ENCODE measurements around the gene FRMD4A. TPM values are rescaled to one million over a fixed set of nuclear protein-coding genes. Genes with fewer than 3 reads are reported as not detected.
"Not testable (repeated sequence)": the region's sequence is repeated elsewhere in the genome, so short reads cannot be mapped to it uniquely, and the experiment has no call there.

Gene FRMD4A
- total RNA-seq, 1 experiment from 2014 or later = not detected

DNA sequence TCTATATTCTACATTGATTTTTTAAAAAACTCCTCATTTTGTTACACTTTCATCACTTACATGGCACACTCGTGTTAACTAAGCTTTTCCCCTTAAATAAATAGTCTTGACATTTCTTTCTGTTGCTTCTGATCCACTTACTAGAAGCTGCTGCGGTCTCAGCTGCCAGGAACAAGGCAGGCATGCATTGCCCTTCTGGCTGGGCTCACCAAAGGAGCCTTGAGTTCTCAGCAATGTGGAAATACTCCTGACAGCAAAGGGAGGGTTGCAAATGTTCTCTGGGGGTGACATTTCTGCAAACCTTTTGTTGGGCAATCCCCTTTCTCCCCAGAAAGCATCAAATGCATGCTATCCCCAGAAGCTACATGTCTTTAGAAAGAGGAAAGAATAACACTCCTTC is 393.9 kb downstream of the FRMD4A start:
- Histone ChIP-seq H3K36me3 (ENCODE audit: insufficient read depth, low read length) (no peaks in the 10 kb centered on the region), H3K4me1 (ENCODE audit: low read length) (no peaks in the 10 kb centered on the region), H3K9me2 (replicated peaks; ENCODE audit: insufficient read depth, low read length) (no peaks in the 10 kb centered on the region), H3K9me3 (ENCODE audit: low read length) (no peaks in the 10 kb centered on the region), H3K9ac (ENCODE audit: low read length) (no peak overlapping the region), H3K4me2 (ENCODE audit: low read depth, low read length, poor library complexity, severe bottlenecking) (no peak overlapping the region), H3K27me3 (ENCODE audit: low read length) (no peaks in the 10 kb centered on the region), H2AFZ (ENCODE audit: low read length) (no peak overlapping the region), H3K79me2 (ENCODE audit: low read length) (no peaks in the 10 kb centered on the region), H4K20me1 (ENCODE audit: insufficient read depth, low read depth, low read length) (no peaks in the 10 kb centered on the region), H3K27ac (ENCODE audit: low read length) (no peak overlapping the region), H3K4me3 (ENCODE audit: low read length) (no peak overlapping the region)
- DNase-seq = no peak

DNA sequence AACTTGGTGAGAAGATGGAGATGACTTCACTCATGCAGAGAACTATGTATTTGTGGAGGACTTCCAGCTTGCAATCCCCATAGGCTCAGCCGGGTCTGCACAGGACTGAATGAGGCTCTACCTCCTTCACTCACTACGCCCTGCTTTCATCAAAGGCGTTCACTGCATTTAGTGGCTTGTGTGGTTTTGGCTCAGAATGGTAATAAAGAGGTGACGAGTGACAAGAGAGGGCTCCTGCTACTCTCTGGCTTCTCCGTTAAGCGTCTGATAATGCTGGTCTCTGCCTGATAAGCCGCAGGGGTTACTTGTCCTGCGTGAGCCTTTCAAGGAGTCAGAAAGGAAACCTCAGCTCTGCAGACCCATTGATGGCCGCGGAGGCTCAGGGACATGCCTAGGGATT is 400.6 kb downstream of the FRMD4A start:
- Histone ChIP-seq H3K4me3 (ENCODE audit: low read length) (no peak overlapping the region), H3K9me3 (ENCODE audit: low read length) (no peaks in the 10 kb centered on the region), H2AFZ (ENCODE audit: low read length) (no peak overlapping the region), H3K4me2 (ENCODE audit: low read depth, low read length, poor library complexity, severe bottlenecking) (no peak overlapping the region), H3K27me3 (ENCODE audit: low read length) (no peaks in the 10 kb centered on the region), H3K4me1 (ENCODE audit: low read length) (peaks cover 4% of the 10 kb centered on the region), H3K9ac (ENCODE audit: low read length) (no peak overlapping the region), H3K79me2 (ENCODE audit: low read length) (no peaks in the 10 kb centered on the region), H3K9me2 (replicated peaks; ENCODE audit: insufficient read depth, low read length) (no peaks in the 10 kb centered on the region), H3K27ac (ENCODE audit: low read length) (no peak overlapping the region), H4K20me1 (ENCODE audit: insufficient read depth, low read depth, low read length) (no peaks in the 10 kb centered on the region), H3K36me3 (ENCODE audit: insufficient read depth, low read length) (no peaks in the 10 kb centered on the region)
- DNase-seq = no peak

DNA sequence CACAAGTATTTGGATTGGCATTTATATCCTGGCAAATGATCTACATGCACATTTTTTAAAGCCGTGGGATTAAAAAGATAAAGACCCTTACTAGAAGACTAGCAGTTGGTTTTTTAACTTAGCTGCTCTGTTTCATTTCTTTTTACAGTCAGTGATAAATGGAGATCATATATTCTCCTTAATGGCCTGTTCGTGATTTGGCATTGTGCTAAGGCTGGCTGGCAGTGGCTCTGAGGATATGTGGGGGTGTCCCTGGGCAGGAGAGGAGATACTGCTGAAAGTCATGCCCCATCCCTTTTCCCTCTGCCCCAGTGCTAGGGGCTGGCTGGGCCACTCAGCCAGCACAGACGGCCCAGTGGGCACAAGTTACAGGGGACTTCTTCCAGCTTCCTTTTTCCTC is 402.3 kb downstream of the FRMD4A start:
- Histone ChIP-seq H3K4me3 (ENCODE audit: low read length) (no peak overlapping the region), H3K79me2 (ENCODE audit: low read length) (no peaks in the 10 kb centered on the region), H3K4me2 (ENCODE audit: low read depth, low read length, poor library complexity, severe bottlenecking) (no peak overlapping the region), H3K9me2 (replicated peaks; ENCODE audit: insufficient read depth, low read length) (no peaks in the 10 kb centered on the region), H3K9me3 (ENCODE audit: low read length) (no peaks in the 10 kb centered on the region), H3K27ac (ENCODE audit: low read length) (no peak overlapping the region), H3K9ac (ENCODE audit: low read length) (no peak overlapping the region), H2AFZ (ENCODE audit: low read length) (no peak overlapping the region), H3K36me3 (ENCODE audit: insufficient read depth, low read length) (no peaks in the 10 kb centered on the region), H4K20me1 (ENCODE audit: insufficient read depth, low read depth, low read length) (no peaks in the 10 kb centered on the region), H3K4me1 (ENCODE audit: low read length) (peaks cover 5% of the 10 kb centered on the region), H3K27me3 (ENCODE audit: low read length) (no peaks in the 10 kb centered on the region)
- DNase-seq = no peak

DNA sequence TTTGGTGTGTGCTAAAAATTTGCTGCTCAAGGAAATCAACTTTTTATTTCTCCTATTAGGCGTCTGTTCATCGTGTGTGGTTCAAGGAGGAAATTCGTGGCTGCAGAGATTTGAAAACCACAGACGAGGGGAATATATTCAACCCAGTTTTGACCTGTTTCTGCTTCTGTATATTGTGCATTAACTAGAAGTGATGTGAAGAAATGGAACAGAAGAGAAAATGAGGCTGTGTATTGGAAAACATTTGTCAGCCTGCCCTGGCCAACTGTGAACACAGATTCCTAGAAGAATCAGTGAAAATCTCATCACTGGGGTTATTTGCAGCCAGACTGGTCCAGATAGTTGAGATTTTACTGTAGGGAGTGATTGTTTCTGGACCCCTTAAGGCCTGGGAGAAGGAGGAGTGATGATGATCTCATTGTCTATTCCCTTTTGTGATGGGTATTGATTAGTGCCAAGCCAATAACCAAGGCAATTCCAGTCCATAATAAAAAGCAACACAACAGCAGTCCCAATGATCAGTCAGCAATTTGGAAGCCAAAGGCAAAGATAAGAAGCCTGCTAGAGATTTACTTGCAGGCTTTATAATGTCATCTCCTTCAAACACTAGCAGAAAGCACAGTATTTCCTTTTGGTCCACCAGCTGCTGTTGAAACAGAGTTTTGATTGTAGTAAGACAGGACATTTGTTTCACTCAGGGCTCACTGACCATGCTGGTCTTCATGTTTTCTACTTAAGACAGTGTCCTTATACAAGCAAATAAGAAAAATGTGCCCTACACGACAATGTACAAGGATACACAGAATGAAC is 404.5 kb downstream of the FRMD4A start:
- Histone ChIP-seq H2AFZ (ENCODE audit: low read length) (no peak overlapping the region), H3K9ac (ENCODE audit: low read length) (no peak overlapping the region), H3K9me3 (ENCODE audit: low read length) (no peaks in the 10 kb centered on the region), H3K4me3 (ENCODE audit: low read length) (no peak overlapping the region), H3K4me1 (ENCODE audit: low read length) (peaks cover 5% of the 10 kb centered on the region), H3K9me2 (replicated peaks; ENCODE audit: insufficient read depth, low read length) (no peaks in the 10 kb centered on the region), H3K27me3 (ENCODE audit: low read length) (no peaks in the 10 kb centered on the region), H3K4me2 (ENCODE audit: low read depth, low read length, poor library complexity, severe bottlenecking) (no peak overlapping the region), H4K20me1 (ENCODE audit: insufficient read depth, low read depth, low read length) (no peaks in the 10 kb centered on the region), H3K27ac (ENCODE audit: low read length) (no peak overlapping the region), H3K36me3 (ENCODE audit: insufficient read depth, low read length) (no peaks in the 10 kb centered on the region), H3K79me2 (ENCODE audit: low read length) (no peaks in the 10 kb centered on the region)
- DNase-seq = no peak

DNA sequence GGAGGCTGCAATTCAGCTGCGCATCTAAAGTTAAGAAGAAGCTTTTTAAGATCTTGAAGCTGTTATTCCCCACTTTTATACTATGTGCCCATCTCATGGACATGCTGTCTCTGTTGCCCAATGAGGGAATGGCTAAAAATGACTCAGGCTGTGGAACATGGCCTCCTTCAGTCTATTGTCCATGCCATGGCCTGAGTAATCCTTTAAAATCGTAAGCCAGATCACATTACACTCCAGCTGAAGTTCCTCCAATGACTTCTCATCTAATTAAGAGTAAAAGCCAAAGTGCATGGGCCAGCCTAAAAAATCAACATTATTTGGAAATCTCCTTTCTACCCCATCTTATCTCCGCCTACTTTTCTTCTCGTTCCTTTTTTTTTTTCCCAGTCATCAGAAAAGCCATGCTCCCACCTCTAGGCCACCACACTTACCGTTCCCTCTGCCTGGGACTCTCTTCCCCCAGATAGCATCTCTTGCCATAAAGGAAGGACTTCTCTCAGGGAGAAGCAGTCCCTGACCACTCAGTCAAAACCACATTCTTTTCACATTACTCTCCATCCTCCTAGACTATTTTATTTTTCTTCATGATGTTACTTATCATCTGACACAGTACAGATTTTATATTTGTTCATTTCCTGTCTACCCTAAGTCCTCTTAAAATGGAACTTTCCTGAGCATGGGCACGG is 406.5 kb downstream of the FRMD4A start:
- no peaks in the 10 kb centered on the region for H3K9me3 ChIP-seq (ENCODE audit: low read length)
- peaks cover 5% of the 10 kb centered on the region for H3K4me1 ChIP-seq (ENCODE audit: low read length)
- DNase-seq = no peak
- H3K79me2 ChIP-seq (ENCODE audit: low read length) = no peaks in the 10 kb centered on the region
- H3K27ac ChIP-seq (ENCODE audit: low read length) = no peak overlapping the region
- H3K4me3 ChIP-seq (ENCODE audit: low read length) = no peak overlapping the region
- H3K27me3 ChIP-seq (ENCODE audit: low read length) = no peaks in the 10 kb centered on the region
- H3K9me2 ChIP-seq (replicated peaks; ENCODE audit: insufficient read depth, low read length) = no peaks in the 10 kb centered on the region
- H4K20me1 ChIP-seq (ENCODE audit: insufficient read depth, low read depth, low read length) = no peaks in the 10 kb centered on the region
- H3K9ac ChIP-seq (ENCODE audit: low read length) = no peak overlapping the region
- H3K36me3 ChIP-seq (ENCODE audit: insufficient read depth, low read length) = no peaks in the 10 kb centered on the region
- no peak overlapping the region for H3K4me2 ChIP-seq (ENCODE audit: low read depth, low read length, poor library complexity, severe bottlenecking)
- no peak overlapping the region for H2AFZ ChIP-seq (ENCODE audit: low read length)

DNA sequence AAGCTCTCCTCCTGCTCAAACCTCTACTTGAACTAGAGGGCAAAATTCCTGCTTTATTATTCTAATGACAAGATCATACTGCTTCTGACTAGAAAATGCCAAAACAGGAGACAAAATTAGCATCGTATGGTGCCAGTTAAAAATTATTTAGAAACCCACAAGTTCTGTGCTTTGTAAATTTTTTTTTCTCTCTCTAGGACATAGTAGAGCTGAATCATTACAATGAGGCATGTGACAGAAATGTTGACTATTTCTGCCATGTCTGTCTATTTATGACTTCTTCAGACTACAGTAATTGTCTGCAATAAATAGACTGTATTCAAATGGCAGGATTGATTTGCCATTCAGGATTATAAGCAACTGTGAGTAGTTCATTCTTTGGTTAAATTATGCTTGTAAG is 408.1 kb downstream of the FRMD4A start:
- Histone ChIP-seq H3K27ac (ENCODE audit: low read length) (no peak overlapping the region), H3K4me3 (ENCODE audit: low read length) (no peak overlapping the region), H3K4me2 (ENCODE audit: low read depth, low read length, poor library complexity, severe bottlenecking) (no peak overlapping the region), H3K9ac (ENCODE audit: low read length) (no peak overlapping the region), H3K9me2 (replicated peaks; ENCODE audit: insufficient read depth, low read length) (no peaks in the 10 kb centered on the region), H3K4me1 (ENCODE audit: low read length) (peaks cover 5% of the 10 kb centered on the region), H2AFZ (ENCODE audit: low read length) (no peak overlapping the region), H3K27me3 (ENCODE audit: low read length) (no peaks in the 10 kb centered on the region), H3K79me2 (ENCODE audit: low read length) (no peaks in the 10 kb centered on the region), H3K36me3 (ENCODE audit: insufficient read depth, low read length) (no peaks in the 10 kb centered on the region), H3K9me3 (ENCODE audit: low read length) (no peaks in the 10 kb centered on the region), H4K20me1 (ENCODE audit: insufficient read depth, low read depth, low read length) (no peaks in the 10 kb centered on the region)
- DNase-seq = no peak

DNA sequence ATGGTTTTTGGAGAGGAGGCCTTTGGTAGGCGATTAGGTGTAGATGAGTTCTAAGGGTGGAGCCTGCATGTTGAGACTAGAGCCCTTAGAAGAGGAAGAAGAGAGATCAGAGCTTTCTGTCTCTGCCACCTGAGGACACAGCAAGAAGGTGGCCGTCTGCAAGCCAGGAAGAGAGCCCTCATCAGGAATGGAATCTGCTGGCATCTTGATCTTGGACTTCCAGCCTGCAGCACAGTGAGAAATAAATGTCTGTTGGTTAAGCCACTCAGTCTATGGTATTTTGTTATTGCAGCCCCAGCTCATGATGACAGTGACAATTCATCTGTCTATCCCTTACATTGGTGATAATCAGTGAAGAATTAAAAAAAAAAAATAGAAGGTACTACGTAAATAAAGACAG is 408.8 kb downstream of the FRMD4A start:
- Histone ChIP-seq H4K20me1 (ENCODE audit: insufficient read depth, low read depth, low read length) (no peaks in the 10 kb centered on the region), H3K4me3 (ENCODE audit: low read length) (no peak overlapping the region), H3K9me3 (ENCODE audit: low read length) (no peaks in the 10 kb centered on the region), H3K36me3 (ENCODE audit: insufficient read depth, low read length) (no peaks in the 10 kb centered on the region), H3K79me2 (ENCODE audit: low read length) (no peaks in the 10 kb centered on the region), H3K4me1 (ENCODE audit: low read length) (peaks cover 5% of the 10 kb centered on the region), H3K9me2 (replicated peaks; ENCODE audit: insufficient read depth, low read length) (no peaks in the 10 kb centered on the region), H3K4me2 (ENCODE audit: low read depth, low read length, poor library complexity, severe bottlenecking) (no peak overlapping the region), H3K27me3 (ENCODE audit: low read length) (no peaks in the 10 kb centered on the region), H3K9ac (ENCODE audit: low read length) (no peak overlapping the region), H3K27ac (ENCODE audit: low read length) (no peak overlapping the region), H2AFZ (ENCODE audit: low read length) (no peak overlapping the region)
- DNase-seq = no peak

DNA sequence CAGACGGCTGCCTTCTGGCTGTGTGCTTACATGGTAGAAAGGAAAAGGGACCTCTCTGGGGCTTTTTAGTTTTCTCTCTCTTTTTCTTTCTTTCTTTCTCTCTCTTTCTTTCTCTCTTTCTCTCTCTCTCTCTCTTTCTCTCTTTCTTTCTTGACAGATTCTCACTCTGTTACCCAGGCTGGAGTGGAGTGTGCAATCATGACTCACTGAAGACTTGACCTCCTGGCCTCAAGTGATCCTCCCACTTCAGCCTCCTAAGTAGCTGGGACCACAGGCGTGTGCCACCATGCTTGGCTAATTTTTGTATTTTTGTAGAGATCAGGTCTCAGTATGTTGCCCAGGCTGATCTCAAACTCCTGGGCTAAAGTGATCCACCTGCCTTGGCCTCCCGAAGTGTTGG is 409.6 kb downstream of the FRMD4A start:
- not testable (repeated sequence) for H3K4me1 ChIP-seq (ENCODE audit: low read length); H3K4me2 ChIP-seq (ENCODE audit: low read depth, low read length, poor library complexity, severe bottlenecking); H3K9me3 ChIP-seq (ENCODE audit: low read length); H3K9me2 ChIP-seq (replicated peaks; ENCODE audit: insufficient read depth, low read length); H3K9ac ChIP-seq (ENCODE audit: low read length); H3K27ac ChIP-seq (ENCODE audit: low read length); H3K36me3 ChIP-seq (ENCODE audit: insufficient read depth, low read length); H4K20me1 ChIP-seq (ENCODE audit: insufficient read depth, low read depth, low read length); H3K79me2 ChIP-seq (ENCODE audit: low read length); H3K27me3 ChIP-seq (ENCODE audit: low read length); H2AFZ ChIP-seq (ENCODE audit: low read length); DNase-seq; H3K4me3 ChIP-seq (ENCODE audit: low read length)

Data from Karpas-422 (cell line).